ENCODE data around the gene OPCML. TPM values are rescaled to one million over a fixed set of nuclear protein-coding genes. Genes with fewer than 3 reads are reported as not detected.

Gene OPCML
- total RNA-seq, 1 donor from 2014 or later: 0.09 TPM

DNA sequence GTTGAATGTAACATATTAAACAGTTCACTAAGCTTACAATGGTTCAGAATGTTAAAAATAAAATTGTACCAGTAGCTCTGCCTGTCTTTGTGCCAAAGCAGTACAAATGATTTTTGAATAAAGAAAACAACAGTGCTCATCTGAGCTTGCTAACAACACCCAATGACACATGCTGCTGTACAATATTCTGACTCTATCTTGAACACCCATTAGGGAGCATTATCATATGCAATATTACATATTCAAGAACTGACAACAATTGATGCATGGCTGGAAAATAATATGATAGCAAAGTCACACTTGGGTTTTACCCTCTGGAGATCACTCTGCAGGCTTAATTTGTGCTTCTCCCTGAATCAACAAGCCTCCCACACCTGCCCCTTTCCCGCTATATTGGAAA, 953.7 kb downstream of the OPCML start:
- no peak for DNase-seq (ENCODE audit: low spot score)

DNA sequence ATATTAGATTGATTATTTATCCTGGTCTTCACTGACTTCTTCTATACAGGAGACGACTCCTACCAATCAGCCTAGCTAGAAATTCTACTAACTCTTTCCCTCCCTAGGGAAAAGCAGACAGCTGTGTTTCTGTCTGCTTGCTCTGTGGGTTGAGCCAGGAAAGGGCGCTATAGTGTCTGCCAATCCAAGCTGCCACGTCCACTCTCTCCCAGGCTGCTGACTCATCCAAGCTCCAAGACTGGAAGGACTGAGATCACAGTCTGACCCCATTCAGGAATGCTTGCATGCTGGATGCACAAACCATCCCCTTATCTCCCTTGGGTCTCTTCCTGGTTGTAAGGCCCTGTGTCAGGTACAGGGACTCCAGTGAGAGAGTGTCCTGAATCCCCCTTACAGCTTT, 955.6 kb downstream of the OPCML start:
- peak; percentile 32 for DNase-seq (ENCODE audit: low spot score)

DNA sequence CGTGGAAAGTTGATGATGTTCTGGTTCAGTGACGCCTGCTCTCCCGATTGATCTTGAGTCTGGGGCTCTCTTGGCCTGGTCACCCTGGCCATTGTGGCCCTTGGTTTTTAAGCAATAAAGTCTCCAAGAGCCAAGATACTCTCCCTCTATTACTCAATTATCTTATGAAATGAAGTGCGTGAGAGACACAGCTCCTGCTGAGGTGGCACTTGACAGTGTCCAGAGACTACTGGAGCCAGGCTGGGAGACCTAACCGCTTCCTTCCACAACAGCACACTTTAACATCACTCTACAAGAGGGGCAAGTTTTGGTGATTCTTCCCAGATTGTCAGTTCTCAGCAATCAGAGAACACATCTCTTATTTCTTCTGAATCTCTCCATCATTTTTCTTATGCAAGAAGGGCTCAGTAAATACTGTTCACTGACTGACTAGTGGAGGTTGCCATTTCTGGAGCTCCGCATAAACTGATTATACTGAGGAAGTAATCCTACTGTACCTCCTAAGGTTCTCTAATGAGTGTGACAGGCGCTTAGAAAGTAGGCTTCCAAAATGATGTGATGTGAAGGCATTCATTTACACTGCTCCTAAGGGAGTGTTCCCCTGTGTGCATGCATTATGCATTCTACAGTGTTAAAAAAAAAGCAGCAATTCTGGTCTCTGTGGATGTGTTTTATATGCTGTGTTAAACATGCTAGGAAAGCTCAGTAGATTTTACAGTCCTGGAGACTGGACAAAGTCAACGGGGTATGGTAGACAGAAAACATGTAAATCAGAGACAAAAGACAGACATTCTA, 968.0 kb downstream of the OPCML start:
- no peak for DNase-seq (ENCODE audit: low spot score)

DNA sequence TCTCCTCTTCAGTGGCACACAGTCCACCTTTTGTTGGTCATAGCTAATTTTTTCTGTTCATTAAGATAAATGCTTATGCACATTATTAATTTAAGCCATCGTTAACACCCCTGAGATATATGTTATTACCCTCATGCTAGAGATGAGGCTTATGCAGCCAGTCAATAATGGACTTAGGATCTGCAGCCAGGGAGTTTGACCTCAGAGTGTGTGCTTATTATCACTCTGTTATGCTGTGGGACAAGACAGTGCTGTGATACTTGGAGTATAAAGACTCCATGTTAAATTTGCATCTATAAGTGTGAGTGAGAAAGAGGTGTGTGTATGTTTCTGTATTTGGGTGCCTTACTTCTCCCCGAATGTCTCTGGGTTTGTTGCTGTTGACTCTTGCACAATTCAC, 969.3 kb downstream of the OPCML start:
- DNase-seq (ENCODE audit: low spot score): no peak

DNA sequence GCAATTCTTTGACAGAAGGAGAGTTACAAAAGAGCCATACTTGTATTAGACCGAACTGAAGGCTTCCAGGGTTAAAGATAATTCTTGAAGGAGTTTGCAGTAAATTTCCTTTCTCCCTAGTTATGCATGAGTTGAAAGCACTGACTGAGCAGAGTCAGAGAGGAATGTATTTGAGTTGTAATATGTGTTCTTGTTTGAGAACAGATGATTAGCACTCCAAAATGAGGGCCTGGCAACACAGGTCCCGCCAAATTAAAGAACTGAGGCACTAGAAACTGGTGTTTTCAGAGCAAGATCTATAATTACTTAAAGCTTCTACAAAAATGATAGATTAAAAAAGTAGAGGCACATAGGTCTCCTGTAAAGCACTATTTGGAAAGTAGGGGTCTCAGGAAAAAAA, 970.4 kb downstream of the OPCML start:
- no peak for DNase-seq (ENCODE audit: low spot score)

DNA sequence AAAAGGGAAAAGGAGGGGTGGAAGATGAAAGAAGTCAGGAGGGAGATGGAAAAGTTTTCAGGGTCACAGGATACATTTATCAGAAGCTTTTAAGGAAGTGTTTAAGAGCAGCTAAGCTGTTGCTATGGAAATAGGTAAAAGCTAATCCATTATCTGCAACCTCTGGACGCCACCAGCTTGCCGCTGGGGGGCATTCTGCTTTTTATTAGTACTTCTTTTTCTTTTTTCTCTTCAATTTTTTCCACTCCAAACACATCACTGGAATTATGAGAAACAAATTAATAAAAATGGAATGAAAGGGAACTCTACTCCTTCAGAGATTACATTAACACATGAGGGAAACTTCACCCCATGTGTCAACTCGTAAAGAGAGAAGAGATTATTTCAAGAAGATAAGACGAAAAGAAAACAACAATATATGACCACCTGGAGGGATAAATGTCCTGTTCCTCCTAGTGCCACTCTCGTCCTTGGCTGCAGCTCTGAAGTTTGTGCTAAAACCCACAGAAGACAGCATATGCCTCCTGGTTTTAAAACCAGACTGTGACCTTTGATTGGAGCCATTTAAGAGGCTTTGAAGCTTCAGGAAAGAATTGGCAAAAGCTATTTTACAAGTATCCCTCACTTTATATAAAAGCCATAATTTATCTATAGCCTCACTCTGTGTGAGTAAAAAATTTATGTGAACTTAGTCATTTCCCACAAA, 972.8 kb downstream of the OPCML start:
- no peak for DNase-seq (ENCODE audit: low spot score)

DNA sequence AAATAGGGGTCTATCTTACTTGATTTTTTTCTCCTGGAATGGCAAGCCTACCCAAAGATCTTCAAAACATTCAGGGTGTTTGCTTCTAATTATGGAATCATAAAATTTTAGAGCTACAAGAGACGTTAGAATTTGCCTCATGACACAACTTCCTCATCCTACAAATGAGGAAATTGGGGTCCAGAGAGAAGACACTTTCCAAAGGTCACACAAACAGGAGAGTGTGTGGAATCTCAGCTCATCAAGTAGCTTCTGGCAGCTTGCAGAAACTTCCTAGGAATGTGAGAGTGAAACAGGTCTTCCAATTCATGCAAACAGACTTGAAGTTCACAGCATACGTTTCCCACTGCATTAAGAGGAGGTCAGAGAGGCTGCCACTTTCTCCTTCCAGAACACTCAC, 976.0 kb downstream of the OPCML start:
- no peak for DNase-seq (ENCODE audit: low spot score)

DNA sequence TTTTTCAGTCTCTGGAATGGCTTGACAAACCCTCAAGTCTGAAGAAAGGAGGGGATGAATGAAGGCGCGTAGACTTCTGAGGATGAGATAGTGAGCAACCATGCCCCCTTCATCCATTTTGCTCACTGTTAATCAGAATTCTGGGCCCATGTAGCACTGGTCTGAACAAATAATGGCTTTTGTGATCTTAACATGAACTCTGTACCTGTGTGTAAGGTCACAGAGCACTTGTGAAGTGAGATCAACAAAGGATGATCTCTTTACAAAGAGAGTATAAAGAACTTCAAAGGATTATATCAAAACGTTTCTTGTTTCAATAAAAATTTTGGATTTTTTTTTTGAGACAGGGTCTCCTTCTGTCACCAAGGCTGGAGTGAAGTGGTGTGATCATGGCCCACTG, 976.7 kb downstream of the OPCML start:
- no peak for DNase-seq (ENCODE audit: low spot score)

DNA sequence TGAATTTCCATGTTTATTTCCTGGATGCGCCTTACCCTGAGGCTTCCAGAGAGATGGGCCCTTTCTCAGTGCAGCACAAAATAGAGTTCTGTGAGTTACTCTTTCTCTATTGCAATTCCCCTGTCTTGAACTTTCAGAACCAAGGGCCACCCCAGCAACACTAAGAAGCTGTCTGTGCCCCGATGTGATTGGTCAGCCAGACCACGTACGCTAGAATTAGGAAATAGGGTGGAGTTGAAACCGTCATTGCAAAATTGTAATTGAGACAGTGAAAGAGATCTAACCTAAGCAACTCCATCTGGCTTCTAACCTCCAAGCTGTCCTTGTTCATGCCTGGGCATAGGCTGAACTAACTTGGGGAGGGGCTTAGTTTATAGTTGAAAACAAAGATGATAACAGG, 981.3 kb downstream of the OPCML start:
- DNase-seq (ENCODE audit: low spot score): no peak

DNA sequence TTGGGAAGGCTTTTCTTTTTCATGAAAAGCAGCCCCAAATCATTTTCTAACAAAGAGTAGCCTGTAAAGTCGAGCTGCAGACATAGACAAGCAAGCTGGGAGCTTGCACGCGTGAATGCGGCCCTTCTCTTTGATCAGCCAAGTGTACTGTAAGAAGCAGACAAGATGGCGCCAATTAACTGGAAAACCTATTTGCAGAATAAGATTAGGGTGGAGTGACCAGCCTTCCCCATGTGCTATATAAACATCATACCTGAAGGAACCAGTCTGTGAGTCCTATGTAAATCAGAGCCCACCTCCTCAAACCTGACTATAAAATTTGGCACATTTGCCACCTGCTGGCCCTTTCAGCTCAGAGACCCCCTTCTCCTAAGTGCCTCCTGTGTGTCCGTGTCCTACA, 982.7 kb downstream of the OPCML start:
- no peak for DNase-seq (ENCODE audit: low spot score)

DNA sequence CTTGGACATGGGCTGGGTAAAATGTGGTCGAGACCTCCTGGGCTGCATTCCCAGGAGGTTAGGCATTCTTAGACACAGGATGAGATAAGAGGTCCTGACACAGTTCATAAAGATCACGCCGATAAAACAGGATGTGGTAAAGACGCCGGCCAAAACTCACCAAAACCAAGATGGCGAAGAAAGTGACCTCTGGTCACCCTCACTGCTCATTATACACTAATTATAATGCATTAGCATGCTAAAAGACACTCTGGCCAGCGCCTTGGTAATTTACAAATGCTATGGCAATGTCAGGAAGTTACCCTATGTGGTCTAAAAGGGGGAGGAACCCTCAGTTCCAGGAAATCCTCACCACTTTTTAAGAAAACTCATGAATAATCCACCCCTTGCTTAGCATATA, 983.3 kb downstream of the OPCML start:
- DNase-seq (ENCODE audit: low spot score): no peak

DNA sequence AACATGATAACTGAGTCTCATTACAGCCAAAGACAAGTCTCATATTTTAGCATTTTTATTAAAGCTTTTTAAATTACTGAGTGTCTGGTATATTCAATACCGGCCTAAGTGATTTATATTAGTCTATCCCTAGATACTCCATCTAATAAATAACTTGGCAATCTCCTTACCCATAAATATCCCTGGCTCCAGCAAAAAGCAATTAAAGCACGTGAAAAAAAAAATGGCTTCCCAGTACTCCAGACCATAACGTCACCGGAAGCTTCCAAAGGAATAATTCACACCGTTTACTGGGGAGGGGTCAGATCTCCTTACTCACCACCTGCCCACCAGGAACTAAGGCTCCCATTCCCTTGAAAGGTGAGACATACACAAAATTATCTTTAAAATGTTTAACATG, 988.3 kb downstream of the OPCML start:
- DNase-seq (ENCODE audit: low spot score): no peak

DNA sequence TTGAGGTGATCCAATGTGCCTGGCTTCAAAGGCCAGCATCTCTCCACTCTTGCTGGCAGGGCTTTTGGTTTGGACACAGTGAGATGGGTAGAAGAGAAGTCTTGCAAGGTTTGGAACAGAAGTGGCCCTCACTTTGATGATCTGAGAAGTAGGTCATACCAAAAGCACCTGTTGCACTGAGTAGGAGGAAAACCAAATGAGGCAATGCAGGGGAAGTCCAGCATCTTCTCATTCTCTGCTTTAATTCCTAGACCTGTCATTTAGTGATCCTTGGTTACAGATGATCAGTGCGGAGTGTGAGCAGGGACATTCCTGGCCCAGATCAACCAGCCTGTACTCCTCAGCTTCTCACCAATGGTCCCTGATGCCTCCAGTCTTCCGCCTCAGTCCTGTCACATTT, 990.5 kb downstream of the OPCML start:
- DNase-seq (ENCODE audit: low spot score): no peak

DNA sequence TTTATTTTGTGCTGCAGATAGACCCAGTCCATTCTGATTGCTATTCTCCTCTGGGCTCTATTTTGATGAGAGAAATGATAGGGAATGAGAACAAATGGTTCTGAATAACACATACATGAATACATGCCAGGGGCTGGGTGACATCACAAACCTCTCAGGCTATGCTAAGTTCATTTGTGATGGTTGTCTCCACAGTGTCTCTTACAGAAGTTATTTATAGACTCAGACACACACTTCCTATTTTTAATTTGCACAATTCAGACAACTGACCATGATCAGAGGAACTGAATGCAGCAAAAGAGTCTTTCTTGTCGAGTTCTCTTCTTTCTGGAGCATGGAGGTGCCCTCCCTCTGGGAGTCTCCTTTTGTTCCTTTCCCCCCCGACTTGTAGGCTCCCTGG, 991.7 kb downstream of the OPCML start:
- no peak for DNase-seq (ENCODE audit: low spot score)

DNA sequence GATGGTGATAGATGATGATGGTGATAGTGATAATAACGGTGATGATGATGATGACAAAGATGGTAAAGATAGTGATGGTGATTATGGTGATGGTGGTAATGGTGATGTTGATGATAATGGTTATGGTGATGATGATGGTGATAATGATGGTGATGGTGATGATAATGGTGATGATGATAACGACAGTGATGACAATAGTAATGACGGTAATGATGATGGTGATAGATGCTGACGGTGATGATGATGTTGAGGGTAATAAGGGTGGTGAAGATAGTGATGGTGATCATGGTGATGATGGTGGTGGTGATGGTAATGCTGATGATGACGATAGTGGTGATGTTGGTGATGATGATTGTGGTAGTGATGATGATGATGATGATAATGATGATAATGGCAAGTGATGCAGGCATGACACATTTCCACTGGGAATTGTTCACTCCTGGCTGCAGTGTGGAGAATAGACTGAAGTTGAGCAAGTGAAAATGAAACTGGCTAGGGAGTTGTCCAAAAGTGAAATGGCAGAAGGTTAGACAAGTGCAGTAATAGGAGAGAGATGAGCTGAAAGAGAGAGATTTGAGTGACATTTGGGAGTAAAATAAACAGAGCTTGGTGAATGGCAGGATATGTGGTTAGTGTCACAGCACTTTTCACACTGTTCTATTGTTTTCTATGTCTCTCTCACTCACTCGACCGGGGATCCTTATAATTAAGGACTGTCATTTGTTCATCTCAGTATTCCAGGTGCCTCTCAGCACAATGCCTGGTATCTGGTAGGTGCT, 992.5 kb downstream of the OPCML start:
- DNase-seq (ENCODE audit: low spot score): no peak

DNA sequence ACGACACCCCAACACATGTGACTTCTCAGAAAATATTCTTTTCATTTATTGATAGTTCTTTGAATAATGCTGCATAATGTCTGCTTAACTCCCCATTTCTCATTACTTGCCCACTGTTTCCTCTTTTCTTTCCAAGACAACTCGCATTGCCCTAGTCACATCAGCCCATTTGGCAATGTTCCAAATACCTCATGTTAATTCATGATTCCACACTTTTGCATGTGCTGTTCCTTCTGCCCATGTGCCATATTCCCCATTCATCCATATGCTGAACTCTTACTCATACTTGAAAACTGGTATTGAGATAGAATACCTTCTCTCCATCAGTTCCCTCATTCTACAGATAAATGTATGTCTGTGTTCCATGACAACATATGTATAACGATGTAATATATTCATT, 993.7 kb downstream of the OPCML start:
- no peak for DNase-seq (ENCODE audit: low spot score)

DNA sequence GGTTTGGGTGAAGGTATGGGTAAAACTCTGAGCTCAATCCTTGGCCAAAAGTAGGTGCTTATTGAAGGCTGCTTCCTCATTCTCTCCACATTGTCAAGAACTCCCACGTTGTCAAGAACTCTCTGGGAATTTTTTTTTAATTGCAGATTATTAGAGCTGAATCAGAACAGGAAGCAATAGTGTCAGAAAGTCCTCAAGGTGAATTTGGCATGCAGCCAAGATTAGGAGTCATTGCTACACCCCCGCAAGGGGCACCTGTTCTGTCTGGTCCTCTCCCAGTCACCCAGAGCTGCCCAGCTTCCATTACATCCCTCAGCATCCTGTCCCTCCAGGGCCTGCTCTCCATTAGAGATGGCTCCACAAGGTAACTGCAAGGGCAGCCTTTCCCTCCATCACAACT, 996.5 kb downstream of the OPCML start:
- no peak for DNase-seq (ENCODE audit: low spot score)

DNA sequence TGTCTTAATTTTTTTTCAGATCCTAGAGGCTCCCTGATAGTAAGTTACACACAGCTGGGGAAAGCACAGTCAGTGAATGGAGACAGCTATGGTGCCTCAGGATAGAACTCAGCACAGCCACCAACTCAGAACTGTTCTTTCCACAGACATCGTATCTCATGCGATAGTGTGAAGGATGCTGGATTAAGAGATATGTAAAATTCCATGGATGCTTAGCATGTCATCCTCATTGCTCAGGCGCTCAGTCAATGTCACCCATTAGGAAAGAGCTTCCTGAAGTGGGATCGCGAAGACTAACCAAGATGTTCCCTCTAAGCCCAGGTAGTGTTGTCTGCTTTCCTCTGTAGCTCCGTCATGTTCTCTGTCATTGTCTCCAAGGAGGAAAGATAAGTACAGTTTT, 1000.4 kb downstream of the OPCML start:
- DNase-seq (ENCODE audit: low spot score): no peak

DNA sequence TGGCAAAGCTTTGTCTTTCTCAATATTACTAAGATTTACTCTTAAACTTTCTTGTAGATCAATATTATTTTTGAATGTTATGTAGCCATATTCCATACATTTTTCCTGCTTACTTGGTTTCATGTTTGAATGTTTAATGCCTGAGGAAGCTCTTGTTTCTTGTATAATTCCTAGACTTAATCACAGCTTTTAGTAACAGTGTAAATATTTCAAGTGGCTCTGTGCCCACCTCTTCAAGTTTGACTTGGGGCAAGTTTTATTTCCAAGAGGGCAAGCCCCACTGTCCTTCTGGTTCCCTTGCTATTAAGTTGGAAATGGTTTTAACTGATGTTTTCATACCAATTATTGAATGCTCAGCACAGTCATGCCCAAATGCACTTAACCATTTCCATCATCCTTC, 1004.1 kb downstream of the OPCML start:
- DNase-seq (ENCODE audit: low spot score): no peak

DNA sequence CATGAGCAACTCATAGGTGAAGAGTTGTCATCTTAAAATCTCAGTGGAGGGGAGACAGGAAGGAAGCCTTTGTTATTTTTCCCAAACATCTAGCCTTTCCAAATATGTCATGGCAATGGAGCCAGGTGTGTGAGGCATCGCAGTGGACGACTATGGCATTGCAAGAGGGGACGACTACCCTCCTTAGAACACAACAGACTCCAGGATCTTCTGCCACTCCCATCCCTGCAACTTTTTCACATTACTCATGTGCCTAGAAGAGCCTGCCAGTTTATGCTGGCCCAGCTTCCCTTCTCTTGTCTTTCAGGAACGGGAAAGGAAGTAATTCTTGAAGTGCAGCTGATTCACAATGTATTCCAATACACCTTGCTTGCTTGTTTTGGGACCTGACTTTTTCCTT, 1008.4 kb downstream of the OPCML start:
- DNase-seq (ENCODE audit: low spot score): no peak

DNA sequence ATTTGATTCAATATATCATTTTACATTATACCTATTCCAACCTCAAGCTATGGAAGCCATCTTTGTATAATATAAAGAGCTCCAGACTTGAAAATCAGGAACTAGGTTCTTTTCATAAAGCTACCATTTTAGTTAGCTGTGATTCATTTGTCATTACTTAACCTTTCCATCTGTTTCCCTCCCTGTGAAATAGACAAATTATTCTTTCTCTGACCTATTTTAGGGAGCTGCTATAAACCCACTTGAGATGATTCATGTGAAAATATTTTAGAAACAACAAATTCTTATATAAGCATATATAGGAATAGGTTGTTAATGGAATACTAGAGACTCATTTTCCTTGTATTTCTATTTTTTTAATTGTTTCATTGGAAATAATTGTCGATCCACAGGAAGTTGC, 1012.1 kb downstream of the OPCML start:
- DNase-seq (ENCODE audit: low spot score): no peak

DNA sequence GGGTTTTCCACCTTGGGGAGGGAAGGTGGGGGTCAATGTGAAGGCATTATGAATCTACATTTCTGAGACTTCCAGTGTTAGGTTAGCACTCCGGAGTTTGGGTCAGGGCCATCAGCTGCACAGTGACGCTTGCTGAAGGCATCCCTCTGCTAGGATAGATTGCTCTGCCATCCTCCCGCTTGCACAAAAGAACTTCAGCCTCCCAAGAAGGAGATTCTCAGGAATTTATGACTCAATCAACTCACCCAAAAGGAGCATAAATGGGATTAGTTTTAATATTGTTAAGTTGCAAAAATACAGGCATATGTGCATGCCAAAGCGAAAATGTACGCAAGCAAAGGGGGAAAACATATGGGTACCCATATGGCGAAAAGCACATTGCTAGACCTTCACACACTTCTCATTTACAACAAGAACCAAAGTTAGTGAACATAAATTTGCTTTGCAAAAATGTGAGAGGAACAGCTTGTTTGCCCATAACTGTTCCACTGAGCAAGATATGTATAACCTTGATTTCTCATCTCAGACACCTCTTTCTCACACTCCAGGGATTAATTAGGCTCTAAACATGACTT, 1013.0 kb downstream of the OPCML start:
- no peak for DNase-seq (ENCODE audit: low spot score)

Data from mucosa of gallbladder (tissue), 1 donor.